IMR-90 (cell line): ENCODE data around the gene KLHL29. TPM values are rescaled to one million over a fixed set of nuclear protein-coding genes. Genes with fewer than 3 reads are reported as not detected.

Experiments
- ATAC-seq: fragments of 200-7000 bp; cut with Tn5 transposase; 2 replicates; pipeline ENCODE4 v1.9.1; 2020; ENCODE audit warnings: low read depth, mild to moderate bottlenecking, moderate library complexity
- BruUV-seq: library from RNA; stranded (reverse); fragments of 400-500 nt; replicated peaks from 2 replicates; lab custom pipeline; 2021; lab: Mats Ljungman, UMichigan
- CTCF ChIA-PET: fragments of 300-600 bp; formaldehyde crosslinking; extraction: SDS; loops from one replicate; lab custom pipeline; 2021; ENCODE audit warnings: antibody characterized with exemption; lab: Yijun Ruan, JAX
- POLR2A ChIA-PET: fragments of 300-600 bp; sonication (Branson Sonifier 250); formaldehyde crosslinking; loops from one replicate; lab custom pipeline; 2022; ENCODE audit warnings: antibody characterized with exemption; ENCODE audit not compliant: unreplicated experiment; lab: Charles Lee
- DNase-seq: peaks from one replicate; pipeline ENCODE4 v3.0.0; 2013
- H2AFZ ChIP-seq: replicated peaks from 2 replicates; pipeline ENCODE3; 2013; ENCODE audit warnings: low read length, mild to moderate bottlenecking; ENCODE audit not compliant: poor library complexity
- H2AK5ac ChIP-seq: 2 replicates; pipeline ENCODE4 v1.6.1; 2013; ENCODE audit warnings: low read depth, low read length, inconsistent platforms
- H2AK9ac ChIP-seq: replicated peaks from 2 replicates; pipeline ENCODE3; 2013; ENCODE audit warnings: mild to moderate bottlenecking, low read depth, low read length, moderate library complexity; ENCODE audit not compliant: poor library complexity
- H2BK120ac ChIP-seq: 2 replicates; pipeline ENCODE4 v1.6.1; 2013; ENCODE audit warnings: low read depth, low read length, inconsistent platforms
- H2BK15ac ChIP-seq: 3 replicates; pipeline ENCODE4 v1.6.1; 2013; ENCODE audit warnings: low read depth, low read length, inconsistent platforms
- H2BK20ac ChIP-seq: 2 replicates; pipeline ENCODE4 v1.6.1; 2013; ENCODE audit warnings: low read depth, mild to moderate bottlenecking, inconsistent platforms, low read length, moderate library complexity
- H2BK5ac ChIP-seq: 2 replicates; pipeline ENCODE4 v1.6.1; 2013; ENCODE audit warnings: mild to moderate bottlenecking, low read depth, low read length, inconsistent platforms; ENCODE audit not compliant: poor library complexity, severe bottlenecking
- H3K14ac ChIP-seq: replicated peaks from 2 replicates; pipeline ENCODE4 v1.6.1; 2013; ENCODE audit warnings: low read depth, low read length, inconsistent platforms
- H3K18ac ChIP-seq: 2 replicates; pipeline ENCODE4 v1.6.1; 2013; ENCODE audit warnings: low read depth, low read length, control low read depth
- H3K23ac ChIP-seq: 2 replicates; pipeline ENCODE4 v1.6.1; 2013; ENCODE audit warnings: low read depth, low read length, inconsistent platforms
- H3K27ac ChIP-seq: 2 replicates; pipeline ENCODE4 v1.5.1; 2013; ENCODE audit warnings: mild to moderate bottlenecking, control low read depth, low read length; ENCODE audit not compliant: insufficient read depth
- H3K27me3 ChIP-seq: 2 replicates; pipeline ENCODE4 v1.6.1; 2013; ENCODE audit warnings: low read length; ENCODE audit not compliant: control insufficient read depth, insufficient read depth
- H3K36me3 ChIP-seq: 2 replicates; pipeline ENCODE4 v1.6.1; 2013; ENCODE audit warnings: low read length, mixed read lengths; ENCODE audit not compliant: control insufficient read depth, insufficient read depth
- H3K4ac ChIP-seq: 2 replicates; pipeline ENCODE4 v1.6.1; 2013; ENCODE audit warnings: low read depth, low read length, inconsistent platforms
- H3K4me1 ChIP-seq: 2 replicates; pipeline ENCODE4 v1.6.1; 2013; ENCODE audit warnings: low read length, mixed read lengths; ENCODE audit not compliant: control insufficient read depth, insufficient read depth
- H3K4me2 ChIP-seq: 2 replicates; pipeline ENCODE4 v1.6.1; 2013; ENCODE audit warnings: low read depth, mild to moderate bottlenecking, control low read depth, low read length, moderate library complexity
- H3K4me3 ChIP-seq: 2 replicates; pipeline ENCODE4 v1.5.1; 2013; ENCODE audit warnings: low read depth, mild to moderate bottlenecking, control low read depth, low read length, moderate library complexity; ENCODE audit not compliant: insufficient read depth
- H3K56ac ChIP-seq: 2 replicates; pipeline ENCODE4 v1.6.1; 2013; ENCODE audit warnings: low read length, inconsistent platforms; ENCODE audit not compliant: insufficient read depth; ENCODE audit errors: extremely low read depth
- H3K79me1 ChIP-seq, 2 experiments: 2 replicates each; pipeline ENCODE4 v1.6.1; 2013; ENCODE audit warnings: low read length in 2 of 2, inconsistent platforms in 1 of 2, low read depth in 1 of 2
- H3K9ac ChIP-seq: 2 replicates; pipeline ENCODE4 v1.6.1; 2013; ENCODE audit warnings: low read depth, low read length, control low read depth
- H3K9me1 ChIP-seq: 2 replicates; pipeline ENCODE4 v1.6.1; 2013; ENCODE audit warnings: low read length, inconsistent platforms; ENCODE audit not compliant: insufficient read depth
- H3K9me3 ChIP-seq: 2 replicates; pipeline ENCODE4 v1.6.1; 2013; ENCODE audit warnings: low read length; ENCODE audit not compliant: control insufficient read depth, insufficient read depth
- H4K20me1 ChIP-seq: 2 replicates; pipeline ENCODE4 v1.6.1; 2013; ENCODE audit warnings: low read length, inconsistent platforms; ENCODE audit not compliant: insufficient read depth
- H4K5ac ChIP-seq: 2 replicates; pipeline ENCODE4 v1.6.1; 2013; ENCODE audit warnings: mild to moderate bottlenecking, low read depth, low read length, control low read depth
- H4K8ac ChIP-seq, 2 experiments: 2 replicates each; pipeline ENCODE4 v1.6.1; 2013; ENCODE audit warnings: low read depth in 2 of 2, low read length in 2 of 2, control low read depth in 1 of 2, inconsistent platforms in 1 of 2
- H4K91ac ChIP-seq: 2 replicates; pipeline ENCODE4 v1.6.1; 2013; ENCODE audit warnings: low read depth, low read length, inconsistent platforms; ENCODE audit not compliant: insufficient read depth
- BHLHE40 ChIP-seq: fragments of 150-350 bp; IDR thresholded peaks from 2 replicates; pipeline ENCODE4 v1.6.1; 2016; ENCODE audit warnings: mild to moderate bottlenecking, low read depth, low read length
- CEBPB ChIP-seq: IDR thresholded peaks from 2 replicates; pipeline ENCODE4 v1.6.1; 2012; ENCODE audit warnings: low read depth, low read length, improper control_type of control experiment
- CHD1 ChIP-seq: IDR thresholded peaks from 2 replicates; pipeline ENCODE4 v1.6.1; 2012; ENCODE audit warnings: low read depth, low read length, improper control_type of control experiment
- FOS ChIP-seq: fragments of 150-350 bp; IDR thresholded peaks from 2 replicates; pipeline ENCODE4 v1.6.1; 2016; ENCODE audit warnings: low read depth, low read length
- MAFK ChIP-seq: IDR thresholded peaks from 2 replicates; pipeline ENCODE4 v1.6.1; 2012; ENCODE audit warnings: low read depth, low read length, improper control_type of control experiment
- MAZ ChIP-seq: IDR thresholded peaks from 2 replicates; pipeline ENCODE4 v1.6.1; 2012; ENCODE audit warnings: low read depth, mild to moderate bottlenecking, low read length, improper control_type of control experiment, moderate library complexity, borderline replicate concordance
- MXI1 ChIP-seq: IDR thresholded peaks from 2 replicates; pipeline ENCODE4 v1.6.1; 2012; ENCODE audit warnings: low read depth, mild to moderate bottlenecking, low read length, moderate library complexity, borderline replicate concordance
- NFE2L2 ChIP-seq: fragments of 150-350 bp; IDR thresholded peaks from 2 replicates; pipeline ENCODE4 v1.6.1; 2016; ENCODE audit warnings: low read depth, mild to moderate bottlenecking, low read length
- POLR2A ChIP-seq: IDR thresholded peaks from 2 replicates; pipeline ENCODE4 v1.6.1; 2012; ENCODE audit warnings: mild to moderate bottlenecking, low read depth, low read length
- RCOR1 ChIP-seq: IDR thresholded peaks from 2 replicates; pipeline ENCODE4 v1.6.1; 2012; ENCODE audit warnings: mild to moderate bottlenecking, low read length, improper control_type of control experiment; ENCODE audit not compliant: insufficient replicate concordance
- SMC3 ChIP-seq: fragments of 150-350 bp; IDR thresholded peaks from 2 replicates; pipeline ENCODE4 v1.6.1; 2016; ENCODE audit warnings: low read depth, mild to moderate bottlenecking, antibody characterized with exemption, low read length, moderate library complexity
- WGBS, 2 experiments: methylation state at CpG; one replicate each; pipeline versions ENCODE4 v1.1.5 to v1.1.7; 2013; ENCODE audit warnings: missing lambda C conversion rate in 2 of 2; ENCODE audit not compliant: insufficient read length in 1 of 2; ENCODE audit errors: extremely low coverage in 2 of 2; 5-methylcytosine and 5-hydroxymethylcytosine counted together
- dilution Hi-C: fragments of 300-500 bp; cut with HindIII; formaldehyde crosslinking; loops from one replicate; pipeline ENCODE4 v1.14.3; 2018; ENCODE audit warnings: low sequenced_read_pairs; ENCODE audit not compliant: unreplicated experiment
- in situ Hi-C: fragments of 300-500 bp; cut with MboI; formaldehyde crosslinking; loops from 3 replicates; pipeline ENCODE4 v1.14.3; 2019; ENCODE audit warnings: low sequenced_read_pairs, inconsistent platforms, mixed read lengths
- intact Hi-C: fragments of 100-400 bp; cut with micrococcal nuclease; formaldehyde crosslinking; loops from 2 replicates; pipeline ENCODE4 v1.10.0; 2022
- polyA plus RNA-seq, 3 experiments: library from polyadenylated mRNA; depleted of rRNA; stranded (reverse); fragments of >200 nt; gene quantifications; 2 replicates each; pipeline ENCODE4 v1.2.3, GENCODE V29; 2012; ENCODE audit warnings: low replicate concordance in 1 of 3
- total RNA-seq: library from RNA; depleted of rRNA; stranded (reverse); fragments of >200 nt; gene quantifications from 2 replicates; pipeline ENCODE4 v1.2.3, GENCODE V29; 2012
- TF ChIP-seq, protein P1 (sequence below): fragments of 150-350 bp; IDR thresholded peaks from 2 replicates; pipeline ENCODE4 v1.6.1; 2016; ENCODE audit warnings: low read depth, mild to moderate bottlenecking, low read length, moderate library complexity, borderline replicate concordance
- TF ChIP-seq, protein P2 (sequence below): fragments of 150-350 bp; IDR thresholded peaks from 2 replicates; pipeline ENCODE4 v1.6.1; 2017; ENCODE audit warnings: mild to moderate bottlenecking, antibody characterized with exemption, low read length, low read depth
- TF ChIP-seq, protein P3 (sequence below): conservative IDR thresholded peaks from 2 replicates; pipeline ENCODE4 v1.5.1; 2012; ENCODE audit warnings: mild to moderate bottlenecking, low read depth, low read length, improper control_type of control experiment

KLHL29 gene
- total and polyA plus RNA-seq, 2 of the 4 experiments (the other 2 are of a cell fraction): 2.0 to 8.0 TPM

- TF ChIP-seq MXI1 (no peak), MAFK (no peak), RCOR1 (no peak), NFE2L2 (no peak), MAZ (no peak)
These were observed 268.3 kb downstream of the KLHL29 start (continued) for GRCh38 chr2:23653326-23653725.

GRCh38 chr2:23654756-23655155 is 269.8 kb downstream of the KLHL29 start:
- no peak overlapping the region for H3K4me3 ChIP-seq
- H3K4me1 ChIP-seq: peaks cover 7% of the 10 kb centered on the region
- H3K36me3 ChIP-seq: peaks cover 5% of the 10 kb centered on the region; the same call in 1 of the 2 replicates
- ChIA-PET POLR2A (no interaction called here), CTCF (no interaction called here)
- no peak overlapping the region for H3K4ac ChIP-seq
- dilution Hi-C loops: no loop called here
- no peak overlapping the region for H2BK20ac ChIP-seq
- no peak overlapping the region for H4K5ac ChIP-seq
- H2BK5ac ChIP-seq: no peak overlapping the region
- in situ Hi-C loops: no loop called here
- H2BK15ac ChIP-seq: no peak overlapping the region
- no peak overlapping the region for H3K27ac ChIP-seq
- no peak for ATAC-seq
- no peak overlapping the region for H3K4me2 ChIP-seq
- no peak overlapping the region for H2AK5ac ChIP-seq
- H2AFZ ChIP-seq: no peak overlapping the region
- H3K27me3 ChIP-seq: no peaks in the 10 kb centered on the region
- H3K56ac ChIP-seq: no peak overlapping the region
- H4K91ac ChIP-seq: no peak overlapping the region
- 0 out of 2 replicates have a peak, but pooled peaks cover 6% of the 10 kb centered on the region for H4K20me1 ChIP-seq
- no peaks in the 10 kb centered on the region for H3K79me1 ChIP-seq
- intact Hi-C loops: no loop called here
- 100% methylated on average over 1 of the region's 6 CpGs; no CpG with 5 or more reads in 1 of the 2 experiments for WGBS, 2 experiments
- H3K9me3 ChIP-seq: no peaks in the 10 kb centered on the region
- H3K18ac ChIP-seq: no peak overlapping the region
- H3K9me1 ChIP-seq: peaks cover 15% of the 10 kb centered on the region
- H2AK9ac ChIP-seq: no peak overlapping the region
- H4K8ac ChIP-seq: no peak overlapping the region
- no peak overlapping the region for H3K9ac ChIP-seq
- BruUV-seq: no TSS peak
- DNase-seq: no peak
- H3K14ac ChIP-seq: no peak overlapping the region
- H2BK120ac ChIP-seq: no peak overlapping the region
- H3K23ac ChIP-seq: no peak overlapping the region
- TF ChIP-seq CHD1 (no peak), MXI1 (no peak), BHLHE40 (no peak), NFE2L2 (no peak), RCOR1 (no peak), FOS (no peak), SMC3 (no peak), MAZ (no peak), MAFK (no peak), CEBPB (no peak), POLR2A (no peak)
- TF ChIP-seq, protein P1, sequence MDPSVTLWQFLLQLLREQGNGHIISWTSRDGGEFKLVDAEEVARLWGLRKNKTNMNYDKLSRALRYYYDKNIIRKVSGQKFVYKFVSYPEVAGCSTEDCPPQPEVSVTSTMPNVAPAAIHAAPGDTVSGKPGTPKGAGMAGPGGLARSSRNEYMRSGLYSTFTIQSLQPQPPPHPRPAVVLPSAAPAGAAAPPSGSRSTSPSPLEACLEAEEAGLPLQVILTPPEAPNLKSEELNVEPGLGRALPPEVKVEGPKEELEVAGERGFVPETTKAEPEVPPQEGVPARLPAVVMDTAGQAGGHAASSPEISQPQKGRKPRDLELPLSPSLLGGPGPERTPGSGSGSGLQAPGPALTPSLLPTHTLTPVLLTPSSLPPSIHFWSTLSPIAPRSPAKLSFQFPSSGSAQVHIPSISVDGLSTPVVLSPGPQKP: no peak
- TF ChIP-seq, protein P2, sequence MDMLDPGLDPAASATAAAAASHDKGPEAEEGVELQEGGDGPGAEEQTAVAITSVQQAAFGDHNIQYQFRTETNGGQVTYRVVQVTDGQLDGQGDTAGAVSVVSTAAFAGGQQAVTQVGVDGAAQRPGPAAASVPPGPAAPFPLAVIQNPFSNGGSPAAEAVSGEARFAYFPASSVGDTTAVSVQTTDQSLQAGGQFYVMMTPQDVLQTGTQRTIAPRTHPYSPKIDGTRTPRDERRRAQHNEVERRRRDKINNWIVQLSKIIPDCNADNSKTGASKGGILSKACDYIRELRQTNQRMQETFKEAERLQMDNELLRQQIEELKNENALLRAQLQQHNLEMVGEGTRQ: no peak
- TF ChIP-seq, protein P3, sequence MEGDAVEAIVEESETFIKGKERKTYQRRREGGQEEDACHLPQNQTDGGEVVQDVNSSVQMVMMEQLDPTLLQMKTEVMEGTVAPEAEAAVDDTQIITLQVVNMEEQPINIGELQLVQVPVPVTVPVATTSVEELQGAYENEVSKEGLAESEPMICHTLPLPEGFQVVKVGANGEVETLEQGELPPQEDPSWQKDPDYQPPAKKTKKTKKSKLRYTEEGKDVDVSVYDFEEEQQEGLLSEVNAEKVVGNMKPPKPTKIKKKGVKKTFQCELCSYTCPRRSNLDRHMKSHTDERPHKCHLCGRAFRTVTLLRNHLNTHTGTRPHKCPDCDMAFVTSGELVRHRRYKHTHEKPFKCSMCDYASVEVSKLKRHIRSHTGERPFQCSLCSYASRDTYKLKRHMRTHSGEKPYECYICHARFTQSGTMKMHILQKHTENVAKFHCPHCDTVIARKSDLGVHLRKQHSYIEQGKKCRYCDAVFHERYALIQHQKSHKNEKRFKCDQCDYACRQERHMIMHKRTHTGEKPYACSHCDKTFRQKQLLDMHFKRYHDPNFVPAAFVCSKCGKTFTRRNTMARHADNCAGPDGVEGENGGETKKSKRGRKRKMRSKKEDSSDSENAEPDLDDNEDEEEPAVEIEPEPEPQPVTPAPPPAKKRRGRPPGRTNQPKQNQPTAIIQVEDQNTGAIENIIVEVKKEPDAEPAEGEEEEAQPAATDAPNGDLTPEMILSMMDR: no peak
